ENCODE measurements around the gene RAB3B. TPM values are rescaled to one million over a fixed set of nuclear protein-coding genes. Genes with fewer than 3 reads are reported as not detected.

Gene RAB3B
- total and polyA plus RNA-seq, 2 experiments from 2014 or later: 9.7 to 24.7 TPM

DNA sequence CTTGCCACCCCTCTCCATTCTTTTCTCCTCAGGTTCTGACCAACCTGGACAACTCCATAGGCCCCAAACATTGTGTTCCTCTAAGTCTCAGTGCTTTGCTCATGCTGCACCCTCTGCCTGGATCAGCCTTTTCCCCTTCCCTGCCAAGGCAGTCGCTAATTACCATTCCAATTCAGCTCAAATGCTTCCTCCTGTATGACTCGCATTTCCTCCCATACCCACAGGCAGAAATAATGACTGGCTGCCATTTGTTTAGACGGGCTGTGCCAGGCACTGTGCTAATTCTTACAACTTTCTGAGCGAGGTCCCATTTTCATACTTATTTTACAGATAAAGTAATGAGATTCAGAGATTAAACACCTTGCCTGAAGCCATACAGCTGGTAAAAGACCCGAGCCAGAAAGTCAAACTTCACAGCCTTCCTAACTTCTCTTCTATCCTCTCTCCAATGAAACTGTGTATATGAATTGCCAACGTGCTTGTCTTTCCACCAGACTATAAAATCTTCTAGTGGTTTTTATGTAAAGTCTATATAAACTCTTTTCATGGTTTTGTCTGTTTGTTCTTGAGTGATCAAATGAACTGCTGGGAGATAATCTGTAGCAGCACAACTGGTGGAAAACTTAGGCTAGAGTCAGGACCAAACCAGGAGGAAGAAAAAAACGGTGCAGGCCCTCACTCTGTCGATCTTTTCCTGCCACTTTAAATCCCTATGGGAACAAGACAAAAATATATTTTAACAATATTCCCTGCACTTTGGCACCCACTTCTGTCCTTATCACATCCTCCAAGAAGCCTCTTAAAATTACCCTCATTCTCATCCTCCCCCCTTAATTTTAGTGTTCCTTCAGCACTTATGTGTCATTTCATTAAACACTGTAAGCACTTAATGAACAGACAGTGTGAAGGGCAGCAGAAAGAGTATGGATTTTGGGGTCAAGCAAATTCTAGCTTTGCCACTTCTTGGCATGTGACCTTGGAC, 33.7 kb downstream of the RAB3B start:
- no peaks in the 10 kb centered on the region for H4K20me1 ChIP-seq (ENCODE audit: insufficient read depth, poor library complexity, severe bottlenecking)
- peak overlapping the region; percentile 55 for H3K27ac ChIP-seq
- no peak overlapping the region for H3K4me3 ChIP-seq
- peaks cover 15% of the 10 kb centered on the region for H3K4me1 ChIP-seq (ENCODE audit: insufficient read depth)
- H2AFZ ChIP-seq: no peak overlapping the region
- WGBS (ENCODE audit: low lambda C conversion rate, missing lambda C conversion rate): 44% methylated on average over 8 of the region's 8 CpGs
- no peaks in the 10 kb centered on the region for H3K9me2 ChIP-seq (replicated peaks; ENCODE audit: insufficient read depth)
- peak overlapping the region; percentile 2 for H3K4me2 ChIP-seq
- no peaks in the 10 kb centered on the region for H3K9me3 ChIP-seq (ENCODE audit: low read depth)
- H3K36me3 ChIP-seq (replicated peaks; ENCODE audit: insufficient read depth, low read depth): no peaks in the 10 kb centered on the region
- TF ChIP-seq, protein P1, sequence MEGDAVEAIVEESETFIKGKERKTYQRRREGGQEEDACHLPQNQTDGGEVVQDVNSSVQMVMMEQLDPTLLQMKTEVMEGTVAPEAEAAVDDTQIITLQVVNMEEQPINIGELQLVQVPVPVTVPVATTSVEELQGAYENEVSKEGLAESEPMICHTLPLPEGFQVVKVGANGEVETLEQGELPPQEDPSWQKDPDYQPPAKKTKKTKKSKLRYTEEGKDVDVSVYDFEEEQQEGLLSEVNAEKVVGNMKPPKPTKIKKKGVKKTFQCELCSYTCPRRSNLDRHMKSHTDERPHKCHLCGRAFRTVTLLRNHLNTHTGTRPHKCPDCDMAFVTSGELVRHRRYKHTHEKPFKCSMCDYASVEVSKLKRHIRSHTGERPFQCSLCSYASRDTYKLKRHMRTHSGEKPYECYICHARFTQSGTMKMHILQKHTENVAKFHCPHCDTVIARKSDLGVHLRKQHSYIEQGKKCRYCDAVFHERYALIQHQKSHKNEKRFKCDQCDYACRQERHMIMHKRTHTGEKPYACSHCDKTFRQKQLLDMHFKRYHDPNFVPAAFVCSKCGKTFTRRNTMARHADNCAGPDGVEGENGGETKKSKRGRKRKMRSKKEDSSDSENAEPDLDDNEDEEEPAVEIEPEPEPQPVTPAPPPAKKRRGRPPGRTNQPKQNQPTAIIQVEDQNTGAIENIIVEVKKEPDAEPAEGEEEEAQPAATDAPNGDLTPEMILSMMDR (IDR thresholded peaks at IDR 0.05; ENCODE audit: poor library complexity): no peak
- no peak for TF ChIP-seq EZH2 (IDR thresholded peaks at IDR 0.05; ENCODE audit: borderline replicate concordance)
- TF ChIP-seq EZH2phosphoT487 (IDR thresholded peaks at IDR 0.05; ENCODE audit: low read depth, severe bottlenecking, unreplicated experiment): no peak
- no peak for DNase-seq (ENCODE audit: low spot score)
- no peaks in the 10 kb centered on the region for H3K27me3 ChIP-seq
- no peaks in the 10 kb centered on the region for H3K79me2 ChIP-seq

GRCh38 chr1:51955797-51956527, 34.5 kb downstream of the RAB3B start:
- 86% methylated on average over 4 of the region's 4 CpGs for WGBS (ENCODE audit: low lambda C conversion rate, missing lambda C conversion rate)
- no peaks in the 10 kb centered on the region for H3K9me3 ChIP-seq (ENCODE audit: low read depth)
- TF ChIP-seq EZH2 (IDR thresholded peaks at IDR 0.05; ENCODE audit: borderline replicate concordance) (no peak), EZH2phosphoT487 (IDR thresholded peaks at IDR 0.05; ENCODE audit: low read depth, severe bottlenecking, unreplicated experiment) (no peak)
- H2AFZ ChIP-seq: no peak overlapping the region
- no peaks in the 10 kb centered on the region for H4K20me1 ChIP-seq (ENCODE audit: insufficient read depth, poor library complexity, severe bottlenecking)
- no peak overlapping the region for H3K4me2 ChIP-seq
- H3K9me2 ChIP-seq (replicated peaks; ENCODE audit: insufficient read depth): no peaks in the 10 kb centered on the region
- H3K4me3 ChIP-seq: no peak overlapping the region
- peaks cover 15% of the 10 kb centered on the region for H3K4me1 ChIP-seq (ENCODE audit: insufficient read depth)
- H3K27me3 ChIP-seq: no peaks in the 10 kb centered on the region
- no peak overlapping the region for H3K27ac ChIP-seq
- H3K79me2 ChIP-seq: no peaks in the 10 kb centered on the region
- H3K36me3 ChIP-seq (replicated peaks; ENCODE audit: insufficient read depth, low read depth): no peaks in the 10 kb centered on the region
- DNase-seq (ENCODE audit: low spot score): no peak

- Histone ChIP-seq H3K4me2 (no peak overlapping the region), H3K36me3 (replicated peaks; ENCODE audit: insufficient read depth, low read depth) (no peaks in the 10 kb centered on the region), H4K20me1 (ENCODE audit: insufficient read depth, poor library complexity, severe bottlenecking) (no peaks in the 10 kb centered on the region), H2AFZ (no peak overlapping the region), H3K4me3 (no peak overlapping the region), H3K9me2 (replicated peaks; ENCODE audit: insufficient read depth) (no peaks in the 10 kb centered on the region), H3K9me3 (ENCODE audit: low read depth) (no peaks in the 10 kb centered on the region), H3K4me1 (ENCODE audit: insufficient read depth) (peaks cover 15% of the 10 kb centered on the region), H3K27ac (no peak overlapping the region), H3K79me2 (no peaks in the 10 kb centered on the region), H3K27me3 (no peaks in the 10 kb centered on the region)
- TF ChIP-seq EZH2 (IDR thresholded peaks at IDR 0.05; ENCODE audit: borderline replicate concordance) (no peak), EZH2phosphoT487 (IDR thresholded peaks at IDR 0.05; ENCODE audit: low read depth, severe bottlenecking, unreplicated experiment) (no peak)
- TF ChIP-seq, protein P1 (IDR thresholded peaks at IDR 0.05; ENCODE audit: poor library complexity): no peak
- WGBS (ENCODE audit: low lambda C conversion rate, missing lambda C conversion rate): 89% methylated on average over 7 of the region's 7 CpGs
- DNase-seq (ENCODE audit: low spot score): no peak
Measured at GRCh38 chr1:51954783-51955182, 35.7 kb downstream of the RAB3B start.
